Progenitor cell of endocrine pancreas (in vitro differentiated cells): ENCODE measurements around the gene SIM1. TPM values are rescaled to one million over a fixed set of nuclear protein-coding genes. Genes with fewer than 3 reads are reported as not detected.

Source experiments
- DNase-seq: peaks from one replicate; pipeline ENCODE4 v3.0.0; 2021; ENCODE audit warnings: low spot score; ENCODE audit not compliant: unreplicated experiment
- H3K27ac Mint-ChIP-seq: 2 replicates; pipeline ENCODE4 v1.8.0; 2021; ENCODE audit warnings: mild to moderate bottlenecking, moderate library complexity, mixed read lengths
- H3K27me3 Mint-ChIP-seq: 2 replicates; pipeline ENCODE4 v1.8.0; 2021; ENCODE audit warnings: mixed read lengths
- H3K36me3 Mint-ChIP-seq: 2 replicates; pipeline ENCODE4 v1.8.0; 2022; ENCODE audit warnings: mixed read lengths; ENCODE audit not compliant: insufficient read depth
- H3K4me1 Mint-ChIP-seq: 2 replicates; pipeline ENCODE4 v1.8.0; 2021; ENCODE audit warnings: low read depth, mixed read lengths
- H3K4me3 Mint-ChIP-seq: 2 replicates; pipeline ENCODE4 v1.8.0; 2021; ENCODE audit warnings: low read depth, mild to moderate bottlenecking, moderate library complexity, mixed read lengths
- H3K9me3 Mint-ChIP-seq: 2 replicates; pipeline ENCODE4 v1.8.0; 2021; ENCODE audit warnings: low read depth, mixed read lengths
- CTCF ChIP-seq: fragments of 200-600 bp; sonication (generic); IDR thresholded peaks from one replicate; pipeline ENCODE4 v1.5.0; 2021; ENCODE audit warnings: antibody characterized with exemption, mild to moderate bottlenecking; ENCODE audit not compliant: unreplicated experiment
- total RNA-seq: library from RNA; stranded (reverse); gene quantifications from 2 replicates; pipeline ENCODE4 v1.2.1, GENCODE V29; 2021

Gene SIM1
- total RNA-seq, 1 donor from 2014 or later, result 6.9 TPM

- DNase-seq, result no peak
- no peak overlapping the region for H3K4me3 Mint-ChIP-seq
- TF ChIP-seq CTCF, result no peak
- no peaks in the 10 kb centered on the region for H3K36me3 Mint-ChIP-seq
- peaks cover 3% of the 10 kb centered on the region for H3K4me1 Mint-ChIP-seq
- no peaks in the 10 kb centered on the region for H3K9me3 Mint-ChIP-seq
- H3K27ac Mint-ChIP-seq, result no peak overlapping the region
- H3K27me3 Mint-ChIP-seq, result no peaks in the 10 kb centered on the region
Measured at GRCh38 chr6:100379386-100379785, 85.3 kb downstream of the SIM1 start.

GRCh38 chr6:100378576-100378975 lies 86.1 kb downstream of the SIM1 start:
- TF ChIP-seq CTCF, result no peak
- no peaks in the 10 kb centered on the region for H3K27me3 Mint-ChIP-seq
- no peak for DNase-seq
- H3K9me3 Mint-ChIP-seq, result no peaks in the 10 kb centered on the region
- no peaks in the 10 kb centered on the region for H3K36me3 Mint-ChIP-seq
- H3K27ac Mint-ChIP-seq, result no peak overlapping the region
- no peak overlapping the region for H3K4me3 Mint-ChIP-seq
- peaks cover 3% of the 10 kb centered on the region for H3K4me1 Mint-ChIP-seq

GRCh38 chr6:100376103-100376502 lies 88.6 kb downstream of the SIM1 start:
- DNase-seq, result no peak
- H3K4me1 Mint-ChIP-seq, result peaks cover 5% of the 10 kb centered on the region
- H3K27ac Mint-ChIP-seq, result peak overlapping the region; percentile 14
- no peak for TF ChIP-seq CTCF
- no peaks in the 10 kb centered on the region for H3K9me3 Mint-ChIP-seq
- H3K4me3 Mint-ChIP-seq, result no peak overlapping the region
- peaks cover 8% of the 10 kb centered on the region for H3K27me3 Mint-ChIP-seq
- H3K36me3 Mint-ChIP-seq, result no peaks in the 10 kb centered on the region

GRCh38 chr6:100372326-100373091 lies 92.2 kb downstream of the SIM1 start:
- peaks cover 8% of the 10 kb centered on the region for H3K27me3 Mint-ChIP-seq
- no peak overlapping the region for H3K4me3 Mint-ChIP-seq
- no peak for DNase-seq
- no peak for TF ChIP-seq CTCF
- H3K4me1 Mint-ChIP-seq, result peaks cover 11% of the 10 kb centered on the region
- no peak overlapping the region for H3K27ac Mint-ChIP-seq
- H3K9me3 Mint-ChIP-seq, result no peaks in the 10 kb centered on the region
- H3K36me3 Mint-ChIP-seq, result no peaks in the 10 kb centered on the region

- TF ChIP-seq CTCF, result no peak
- no peaks in the 10 kb centered on the region for H3K36me3 Mint-ChIP-seq
- H3K9me3 Mint-ChIP-seq, result no peaks in the 10 kb centered on the region
- H3K4me3 Mint-ChIP-seq, result no peak overlapping the region
- no peak for DNase-seq
- H3K27ac Mint-ChIP-seq, result no peak overlapping the region
- H3K4me1 Mint-ChIP-seq, result peaks cover 11% of the 10 kb centered on the region
- peaks cover 8% of the 10 kb centered on the region for H3K27me3 Mint-ChIP-seq
Measured at GRCh38 chr6:100371591-100371990, 93.1 kb downstream of the SIM1 start.
